Testis (tissue), 3 donors: ENCODE data around the gene TNFSF11. TPM values are rescaled to one million over a fixed set of nuclear protein-coding genes. Genes with fewer than 3 reads are reported as not detected.

Source experiments
- DNase-seq: peaks from one replicate; pipeline ENCODE4 v3.0.0-alpha.2; 2019
- H3K27ac ChIP-seq, 2 donors: fragments of 200-600 bp; sonication (generic); one replicate each; pipeline ENCODE4 v1.5.1; 2019
- H3K27me3 ChIP-seq: fragments of 200-600 bp; sonication (generic); one replicate; pipeline ENCODE4 v1.5.1; 2019
- H3K36me3 ChIP-seq: fragments of 200-600 bp; sonication (generic); one replicate; pipeline ENCODE4 v1.5.1; 2017; ENCODE audit warnings: low read depth; ENCODE audit errors: missing control alignments
- H3K4me1 ChIP-seq: fragments of 200-600 bp; sonication (generic); one replicate; pipeline ENCODE4 v1.5.1; 2019
- H3K4me3 ChIP-seq, 2 donors: fragments of 200-600 bp; sonication (generic); one replicate each; pipeline ENCODE4 v1.5.1; 2017 to 2019
- H3K9me3 ChIP-seq: fragments of 200-600 bp; sonication (generic); one replicate; pipeline ENCODE4 v1.5.1; 2017
- POLR2A ChIP-seq: fragments of 450-650 bp; IDR thresholded peaks from one replicate; pipeline ENCODE4 v1.6.1; 2017; ENCODE audit warnings: antibody characterized with exemption, mild to moderate bottlenecking, moderate library complexity
- WGBS, 2 donors: methylation state at CpG; one replicate each; pipeline ENCODE4 v1.1.5; 2018; 5-methylcytosine and 5-hydroxymethylcytosine counted together
- intact Hi-C: fragments of 100-400 bp; cut with DNase I; formaldehyde crosslinking; loops from one replicate; pipeline ENCODE4 v1.15.1; 2023; ENCODE audit warnings: low total_unique reads
- polyA plus RNA-seq: library from polyadenylated mRNA; stranded (reverse); fragments of 350-450 nt; fragmentation: Illumina TruSeq; extraction: RNeasy Lipid Tissue Mini Kit (QIAGEN cat#74804); gene quantifications from one replicate; pipeline ENCODE4 v1.2.3, GENCODE V29; 2014; ENCODE audit warnings: low read depth, low replicate concordance; ENCODE audit not compliant: insufficient read depth
- total RNA-seq, 2 donors: library from RNA; depleted of rRNA; stranded (reverse); fragments of >200 nt; gene quantifications; one replicate each; pipeline ENCODE4 v1.2.3, GENCODE V29; 2016
- TF ChIP-seq, protein P1 (sequence below), 3 experiments: fragments of 450-650 bp in 2 of 3; fragments of 200-600 bp in 1 of 3; sonication (generic) in 1 of 3; IDR thresholded peaks; one replicate each; pipeline ENCODE4 v1.5.1; 2016 to 2019; ENCODE audit warnings: antibody characterized with exemption in 3 of 3, mild to moderate bottlenecking in 2 of 3, moderate library complexity in 1 of 3

Gene TNFSF11
- total and polyA plus RNA-seq, 3 donors from 2014 or later = 0.93 to 2.0 (median 1.8) TPM

DNA sequence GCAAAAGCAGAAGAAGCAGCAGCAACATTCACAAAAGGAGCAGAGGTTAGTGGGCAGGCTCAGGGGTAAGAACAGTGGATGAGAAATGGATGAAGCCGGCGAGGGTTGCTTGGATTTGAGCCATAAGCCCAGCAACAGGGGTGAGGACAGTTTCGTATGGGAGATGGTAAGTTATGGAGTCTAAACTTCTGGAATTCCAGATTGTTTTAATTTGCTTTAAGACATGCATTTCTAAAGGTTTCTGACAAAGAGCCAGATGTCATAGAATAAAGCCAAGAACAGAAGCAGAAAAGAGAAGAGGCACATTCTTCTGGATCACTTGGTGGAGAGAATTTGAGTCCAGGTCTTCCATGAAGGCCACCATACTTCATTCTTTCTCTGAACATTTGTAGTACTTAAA is 76.6 kb downstream of the TNFSF11 start:
- 55 to 61% methylated on average over 3 of the region's 3 CpGs for WGBS, 2 donors
- H3K27me3 ChIP-seq = no peaks in the 10 kb centered on the region
- H3K27ac ChIP-seq = no peak overlapping the region
- H3K36me3 ChIP-seq = no peaks in the 10 kb centered on the region
- no peaks in the 10 kb centered on the region for H3K9me3 ChIP-seq
- no peaks in the 10 kb centered on the region for H3K4me1 ChIP-seq
- DNase-seq = no peak
- intact Hi-C loops = no loop called here
- no peak for TF ChIP-seq POLR2A
- TF ChIP-seq, protein P1, sequence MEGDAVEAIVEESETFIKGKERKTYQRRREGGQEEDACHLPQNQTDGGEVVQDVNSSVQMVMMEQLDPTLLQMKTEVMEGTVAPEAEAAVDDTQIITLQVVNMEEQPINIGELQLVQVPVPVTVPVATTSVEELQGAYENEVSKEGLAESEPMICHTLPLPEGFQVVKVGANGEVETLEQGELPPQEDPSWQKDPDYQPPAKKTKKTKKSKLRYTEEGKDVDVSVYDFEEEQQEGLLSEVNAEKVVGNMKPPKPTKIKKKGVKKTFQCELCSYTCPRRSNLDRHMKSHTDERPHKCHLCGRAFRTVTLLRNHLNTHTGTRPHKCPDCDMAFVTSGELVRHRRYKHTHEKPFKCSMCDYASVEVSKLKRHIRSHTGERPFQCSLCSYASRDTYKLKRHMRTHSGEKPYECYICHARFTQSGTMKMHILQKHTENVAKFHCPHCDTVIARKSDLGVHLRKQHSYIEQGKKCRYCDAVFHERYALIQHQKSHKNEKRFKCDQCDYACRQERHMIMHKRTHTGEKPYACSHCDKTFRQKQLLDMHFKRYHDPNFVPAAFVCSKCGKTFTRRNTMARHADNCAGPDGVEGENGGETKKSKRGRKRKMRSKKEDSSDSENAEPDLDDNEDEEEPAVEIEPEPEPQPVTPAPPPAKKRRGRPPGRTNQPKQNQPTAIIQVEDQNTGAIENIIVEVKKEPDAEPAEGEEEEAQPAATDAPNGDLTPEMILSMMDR (IDR thresholded peaks at IDR 0.05) = no peak
- no peak overlapping the region for H3K4me3 ChIP-seq

- no peak for TF ChIP-seq POLR2A
- WGBS, 2 donors = 87 to 93% methylated on average over 6 of the region's 6 CpGs
- intact Hi-C loops = no loop called here
- Histone ChIP-seq H3K4me3 (no peak overlapping the region), H3K9me3 (no peaks in the 10 kb centered on the region), H3K4me1 (no peaks in the 10 kb centered on the region), H3K27me3 (no peaks in the 10 kb centered on the region), H3K36me3 (no peaks in the 10 kb centered on the region), H3K27ac (no peak overlapping the region)
- DNase-seq = no peak
Measured at GRCh38 chr13:42651936-42652641, 78.1 kb downstream of the TNFSF11 start.

GRCh38 chr13:42652642-42653415 is 78.9 kb downstream of the TNFSF11 start:
- no peak for TF ChIP-seq POLR2A
- TF ChIP-seq, protein P1 (IDR thresholded peaks at IDR 0.05) = no peak
- Histone ChIP-seq H3K36me3 (no peaks in the 10 kb centered on the region), H3K4me3 (no peak overlapping the region), H3K27ac (no peak overlapping the region), H3K4me1 (no peaks in the 10 kb centered on the region), H3K9me3 (no peaks in the 10 kb centered on the region), H3K27me3 (no peaks in the 10 kb centered on the region)
- 95 to 100% methylated on average over 1 of the region's 1 CpG for WGBS, 2 donors
- DNase-seq = no peak
- intact Hi-C loops = no loop called here

GRCh38 chr13:42653679-42654078 is 79.7 kb downstream of the TNFSF11 start:
- DNase-seq = no peak
- Histone ChIP-seq H3K27me3 (no peaks in the 10 kb centered on the region), H3K4me3 (no peak overlapping the region), H3K4me1 (no peaks in the 10 kb centered on the region), H3K9me3 (no peaks in the 10 kb centered on the region), H3K27ac (no peak overlapping the region), H3K36me3 (no peaks in the 10 kb centered on the region)
- intact Hi-C loops = no loop called here
- 89 to 96% methylated on average over 3 of the region's 3 CpGs for WGBS, 2 donors
- TF ChIP-seq POLR2A = no peak
- TF ChIP-seq, protein P1 (IDR thresholded peaks at IDR 0.05) = no peak

DNA sequence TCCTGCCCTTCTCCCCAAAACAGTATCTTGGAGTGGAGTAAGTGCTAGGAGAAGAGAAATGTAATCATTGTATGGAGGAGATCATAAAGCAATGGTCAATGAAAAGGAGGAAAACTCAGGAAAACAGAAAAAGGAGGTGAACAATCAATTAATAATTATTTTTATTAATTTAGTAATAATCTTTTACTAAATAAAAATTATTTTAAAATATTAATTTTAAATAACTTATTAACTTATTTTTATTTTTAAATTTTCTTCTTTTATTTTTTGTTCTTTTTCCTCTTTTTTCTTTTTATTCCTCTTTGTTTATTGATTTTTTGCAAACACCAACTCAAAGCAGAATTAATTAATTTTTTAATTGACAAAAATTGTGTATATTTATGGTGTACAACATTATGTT is 80.3 kb downstream of the TNFSF11 start:
- Histone ChIP-seq H3K4me1 (no peaks in the 10 kb centered on the region), H3K36me3 (no peaks in the 10 kb centered on the region), H3K9me3 (no peaks in the 10 kb centered on the region), H3K27me3 (no peaks in the 10 kb centered on the region), H3K4me3 (no peak overlapping the region), H3K27ac (no peak overlapping the region)
- intact Hi-C loops = no loop called here
- TF ChIP-seq, protein P1 (IDR thresholded peaks at IDR 0.05) = no peak
- no peak for TF ChIP-seq POLR2A
- DNase-seq = no peak
